Cardiac fibroblast (primary cell): Measurements from ENCODE around the gene ATXN7.

Source experiments
- DNase-seq, 2 donors: peaks; one replicate each; pipeline versions ENCODE4 v3.0.0 to v3.0.0-alpha.2; 2010; ENCODE audit warnings: low read depth in 2 of 2
- H3K4me3 ChIP-seq, 2 donors: replicated peaks in 1 of 2; 1 replicate in 1 of 2; 2 replicates in 1 of 2; pipeline ENCODE4 v1.5.1; 2011; ENCODE audit warnings: low read depth in 2 of 2, low read length in 2 of 2, mild to moderate bottlenecking in 2 of 2, moderate library complexity in 1 of 2
- CTCF ChIP-seq: IDR thresholded peaks from one replicate; pipeline ENCODE4 v1.5.1; 2011; ENCODE audit warnings: low read depth, mild to moderate bottlenecking, low read length, inconsistent platforms

Gene ATXN7

DNA sequence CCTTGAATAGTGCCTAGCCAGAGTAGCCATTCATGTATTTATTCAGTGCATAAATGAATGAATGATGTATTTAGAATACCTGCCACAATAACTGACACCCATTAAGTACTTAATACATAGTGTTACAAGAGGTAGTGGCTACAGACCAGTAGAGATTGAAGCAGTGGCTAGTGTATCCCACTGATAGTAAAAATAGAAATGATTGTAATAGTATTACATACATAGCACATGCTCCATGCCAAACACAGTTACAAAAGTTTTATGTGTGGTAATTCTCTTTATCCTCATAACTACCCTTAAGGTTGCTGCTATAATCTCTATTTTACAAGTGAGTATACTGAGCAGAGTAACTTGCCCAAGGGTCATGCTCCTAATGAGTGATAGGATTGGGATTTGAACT, 78.9 kb downstream of the ATXN7 start:
- no peak for DNase-seq
- no peak for TF ChIP-seq CTCF
- no peak overlapping the region for H3K4me3 ChIP-seq

DNA sequence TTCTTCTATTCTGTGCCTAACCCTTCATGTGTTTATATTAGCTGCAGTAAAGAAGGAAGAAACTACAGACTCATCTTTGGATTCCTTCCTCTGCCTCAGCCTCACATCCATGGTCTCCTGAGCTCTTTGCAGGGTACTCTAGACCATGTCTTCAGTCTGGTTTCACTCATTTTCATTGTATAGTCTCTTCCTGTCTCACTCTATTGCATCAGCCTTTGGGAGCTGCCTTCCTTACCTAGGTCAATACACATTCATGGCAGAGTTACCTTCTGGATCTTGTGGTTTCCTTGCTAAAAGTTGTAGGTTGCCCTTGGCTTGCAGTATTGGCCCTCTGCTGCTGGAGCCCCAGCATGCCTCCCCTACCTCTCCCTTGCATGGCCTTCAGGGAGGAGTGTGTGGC, 80.0 kb downstream of the ATXN7 start:
- DNase-seq = no peak
- H3K4me3 ChIP-seq = no peak overlapping the region
- TF ChIP-seq CTCF = no peak

- DNase-seq = peak; percentile 26 to 53
- no peak overlapping the region for H3K4me3 ChIP-seq
- no peak for TF ChIP-seq CTCF
Observed at GRCh38 chr3:63945558-63946096, 82.0 kb downstream of the ATXN7 start.

GRCh38 chr3:63946753-63947152, 83.1 kb downstream of the ATXN7 start:
- no peak overlapping the region for H3K4me3 ChIP-seq
- no peak for DNase-seq
- no peak for TF ChIP-seq CTCF

GRCh38 chr3:63947594-63947993, 83.9 kb downstream of the ATXN7 start:
- no peak for TF ChIP-seq CTCF
- no peak overlapping the region for H3K4me3 ChIP-seq
- DNase-seq = no peak

DNA sequence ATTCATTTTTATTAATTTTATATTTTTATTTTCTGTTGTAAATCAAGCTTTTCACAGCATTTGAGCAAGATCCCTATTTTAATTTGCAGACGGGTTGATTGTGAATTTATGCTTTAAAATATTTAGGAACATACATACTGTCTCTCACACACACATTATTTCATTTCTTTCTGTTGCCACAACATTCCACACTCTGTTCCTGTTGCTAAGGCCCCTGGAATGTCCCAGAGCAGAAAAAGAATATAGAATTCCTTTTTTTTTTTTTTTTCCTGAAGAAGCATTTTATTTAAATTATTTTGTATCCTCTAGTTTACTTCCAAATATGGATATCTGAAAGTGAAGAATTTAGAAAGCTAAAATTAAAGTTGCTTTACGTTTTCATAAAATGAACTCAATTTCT, 85.3 kb downstream of the ATXN7 start:
- no peak for TF ChIP-seq CTCF
- peak; percentile 80 to 83 for DNase-seq
- H3K4me3 ChIP-seq = no peak overlapping the region

- TF ChIP-seq CTCF = no peak
- H3K4me3 ChIP-seq = no peak overlapping the region
Observed at GRCh38 chr3:63950698-63951097, 87.0 kb downstream of the ATXN7 start.

More at GRCh38 chr3:63950698-63951097, 87.0 kb downstream of the ATXN7 start:
- DNase-seq = no peak
